Measurements from ENCODE around the gene PRDM15. TPM values are rescaled to one million over a fixed set of nuclear protein-coding genes. Genes with fewer than 3 reads are reported as not detected.
"Not testable (repeated sequence)": the region's sequence is repeated elsewhere in the genome, so short reads cannot be mapped to it uniquely, and the experiment has no call there.

The PRDM15 gene
- total RNA-seq, 1 donor from 2014 or later: 11.2 TPM

- intact Hi-C loops (cut with micrococcal nuclease): no loop called here
These were observed 70.3 kb downstream of the PRDM15 start for GRCh38 chr21:41808846-41809245.

GRCh38 chr21:41808094-41808493 lies 71.0 kb downstream of the PRDM15 start:
- intact Hi-C loops (cut with micrococcal nuclease): no loop called here

GRCh38 chr21:41806773-41807172 lies 72.4 kb downstream of the PRDM15 start:
- intact Hi-C loops (cut with micrococcal nuclease): no loop called here

GRCh38 chr21:41805643-41806042 lies 73.5 kb downstream of the PRDM15 start:
- intact Hi-C loops (cut with micrococcal nuclease): no loop called here

GRCh38 chr21:41805038-41805437 lies 74.1 kb downstream of the PRDM15 start:
- intact Hi-C loops (cut with micrococcal nuclease): no loop called here

- intact Hi-C loops (cut with micrococcal nuclease): no loop called here
These were observed 74.8 kb downstream of the PRDM15 start for GRCh38 chr21:41804381-41804780.

- intact Hi-C loops (cut with micrococcal nuclease): no loop called here
These were observed 75.8 kb downstream of the PRDM15 start for GRCh38 chr21:41803316-41803715.

- intact Hi-C loops (cut with micrococcal nuclease): no loop called here
These were observed 76.5 kb downstream of the PRDM15 start for GRCh38 chr21:41802684-41803083.

GRCh38 chr21:41802198-41802584 lies 77.0 kb downstream of the PRDM15 start:
- intact Hi-C loops (cut with micrococcal nuclease): no loop called here

GRCh38 chr21:41801321-41802197 lies 77.6 kb downstream of the PRDM15 start:
- intact Hi-C loops (cut with micrococcal nuclease): no loop called here

GRCh38 chr21:41800425-41801320 lies 78.5 kb downstream of the PRDM15 start:
- intact Hi-C loops (cut with micrococcal nuclease): no loop called here

GRCh38 chr21:41799763-41800162 lies 79.4 kb downstream of the PRDM15 start:
- intact Hi-C loops (cut with micrococcal nuclease): no loop called here

GRCh38 chr21:41798326-41798725 lies 80.8 kb downstream of the PRDM15 start:
- intact Hi-C loops (cut with micrococcal nuclease): no loop called here

GRCh38 chr21:41796476-41797080 lies 82.6 kb downstream of the PRDM15 start:
- intact Hi-C loops (cut with micrococcal nuclease): no loop called here

GRCh38 chr21:41795726-41796125 lies 83.4 kb downstream of the PRDM15 start:
- intact Hi-C loops (cut with micrococcal nuclease): no loop called here

GRCh38 chr21:41794600-41794999 lies 84.5 kb downstream of the PRDM15 start:
- intact Hi-C loops (cut with micrococcal nuclease): no loop called here

GRCh38 chr21:41792711-41793110 lies 86.4 kb downstream of the PRDM15 start:
- intact Hi-C loops (cut with micrococcal nuclease): no loop called here

GRCh38 chr21:41786509-41786987 lies 92.6 kb downstream of the PRDM15 start:
- intact Hi-C loops (cut with micrococcal nuclease): no loop called here

GRCh38 chr21:41785262-41785661 lies 93.9 kb downstream of the PRDM15 start:
- intact Hi-C loops (cut with micrococcal nuclease): not testable (repeated sequence)

- intact Hi-C loops (cut with micrococcal nuclease): no loop called here
These were observed 94.6 kb downstream of the PRDM15 start for GRCh38 chr21:41784456-41785102.
